GM12878 (cell line): Measurements from ENCODE around the gene KRT25.

Experiments
- NRF1 ChIP-seq: conservative IDR thresholded peaks from 2 replicates; pipeline ENCODE4 v1.6.1; 2011; ENCODE audit warnings: mild to moderate bottlenecking, low read depth, low read length, improper control_type of control experiment
- POLR2AphosphoS5 ChIP-seq: IDR thresholded peaks from 2 replicates; pipeline ENCODE4 v1.6.1; 2011; ENCODE audit warnings: mild to moderate bottlenecking, low read length, inconsistent platforms

- TF ChIP-seq NRF1 = no peak
- no peak for TF ChIP-seq POLR2AphosphoS5
Measured at GRCh38 chr17:40796846-40797245, 41.7 kb upstream of the KRT25 start.
